Progenitor cell of endocrine pancreas (in vitro differentiated cells): ENCODE data around the gene TRMT11. TPM values are rescaled to one million over a fixed set of nuclear protein-coding genes. Genes with fewer than 3 reads are reported as not detected.

Experiments
- DNase-seq: peaks from one replicate; pipeline ENCODE4 v3.0.0; 2021; ENCODE audit warnings: low spot score; ENCODE audit not compliant: unreplicated experiment
- H3K27ac Mint-ChIP-seq: 2 replicates; pipeline ENCODE4 v1.8.0; 2021; ENCODE audit warnings: mild to moderate bottlenecking, moderate library complexity, mixed read lengths
- H3K27me3 Mint-ChIP-seq: 2 replicates; pipeline ENCODE4 v1.8.0; 2021; ENCODE audit warnings: mixed read lengths
- H3K36me3 Mint-ChIP-seq: 2 replicates; pipeline ENCODE4 v1.8.0; 2022; ENCODE audit warnings: mixed read lengths; ENCODE audit not compliant: insufficient read depth
- H3K4me1 Mint-ChIP-seq: 2 replicates; pipeline ENCODE4 v1.8.0; 2021; ENCODE audit warnings: low read depth, mixed read lengths
- H3K4me3 Mint-ChIP-seq: 2 replicates; pipeline ENCODE4 v1.8.0; 2021; ENCODE audit warnings: low read depth, mild to moderate bottlenecking, moderate library complexity, mixed read lengths
- H3K9me3 Mint-ChIP-seq: 2 replicates; pipeline ENCODE4 v1.8.0; 2021; ENCODE audit warnings: low read depth, mixed read lengths
- CTCF ChIP-seq: fragments of 200-600 bp; sonication (generic); IDR thresholded peaks from one replicate; pipeline ENCODE4 v1.5.0; 2021; ENCODE audit warnings: antibody characterized with exemption, mild to moderate bottlenecking; ENCODE audit not compliant: unreplicated experiment
- total RNA-seq: library from RNA; stranded (reverse); gene quantifications from 2 replicates; pipeline ENCODE4 v1.2.1, GENCODE V29; 2021

TRMT11 gene
- total RNA-seq, 1 donor from 2014 or later, result 25.1 TPM

- no peak for DNase-seq
- H3K9me3 Mint-ChIP-seq, result no peaks in the 10 kb centered on the region
- H3K4me1 Mint-ChIP-seq, result peaks cover 5% of the 10 kb centered on the region
- H3K36me3 Mint-ChIP-seq, result peaks cover 4% of the 10 kb centered on the region
- no peak overlapping the region for H3K27ac Mint-ChIP-seq
- no peaks in the 10 kb centered on the region for H3K27me3 Mint-ChIP-seq
- no peak overlapping the region for H3K4me3 Mint-ChIP-seq
- TF ChIP-seq CTCF, result no peak
Observed at GRCh38 chr6:125994670-125995488, 8.5 kb downstream of the TRMT11 start.

GRCh38 chr6:125995972-125996580, 9.7 kb downstream of the TRMT11 start:
- Mint-ChIP-seq H3K9me3 (no peaks in the 10 kb centered on the region), H3K27me3 (no peaks in the 10 kb centered on the region), H3K4me3 (no peak overlapping the region), H3K4me1 (no peaks in the 10 kb centered on the region), H3K27ac (no peak overlapping the region), H3K36me3 (peaks cover 4% of the 10 kb centered on the region)
- DNase-seq, result peak; percentile 59
- peak; percentile 97 for TF ChIP-seq CTCF

GRCh38 chr6:126002755-126003679, 16.7 kb downstream of the TRMT11 start:
- Mint-ChIP-seq H3K36me3 (peaks cover 13% of the 10 kb centered on the region), H3K27ac (no peak overlapping the region), H3K27me3 (no peaks in the 10 kb centered on the region), H3K4me3 (no peak overlapping the region), H3K9me3 (no peaks in the 10 kb centered on the region), H3K4me1 (no peaks in the 10 kb centered on the region)
- no peak for TF ChIP-seq CTCF
- DNase-seq, result no peak

GRCh38 chr6:126007800-126008199, 21.5 kb downstream of the TRMT11 start:
- Mint-ChIP-seq H3K27me3 (no peaks in the 10 kb centered on the region), H3K4me1 (no peaks in the 10 kb centered on the region), H3K9me3 (no peaks in the 10 kb centered on the region), H3K27ac (no peak overlapping the region), H3K36me3 (peaks cover 18% of the 10 kb centered on the region), H3K4me3 (no peak overlapping the region)
- no peak for TF ChIP-seq CTCF
- DNase-seq, result no peak

- Mint-ChIP-seq H3K4me1 (no peaks in the 10 kb centered on the region), H3K27me3 (no peaks in the 10 kb centered on the region), H3K27ac (no peak overlapping the region), H3K4me3 (no peak overlapping the region), H3K36me3 (peaks cover 19% of the 10 kb centered on the region), H3K9me3 (no peaks in the 10 kb centered on the region)
- no peak for DNase-seq
- TF ChIP-seq CTCF, result no peak
Observed at GRCh38 chr6:126010040-126010439, 23.7 kb downstream of the TRMT11 start.
